GM19395 (cell line): ENCODE data around the gene PLXNA3.

Experiments
- ATAC-seq: cut with Tn5 transposase; IDR thresholded peaks from one replicate; pipeline ENCODE4 v1.9.1; 2021; ENCODE audit warnings: mild to moderate bottlenecking, moderate library complexity; ENCODE audit not compliant: unreplicated experiment

Gene PLXNA3

GRCh38 chrX:154458116-154458953 lies at the start of gene PLXNA3:
Gene PLXNA3, plus strand, starts transcription at chrX:154458281. Its CDS starts 1,903 bp downstream, at chrX:154460184.
- peak; percentile 62 for ATAC-seq

- no peak for ATAC-seq
Observed at GRCh38 chrX:154408659-154409221, 49.3 kb upstream of the PLXNA3 start.

GRCh38 chrX:154409222-154409871 lies 48.7 kb upstream of the PLXNA3 start, which contains the start of gene DNASE1L1:
Gene DNASE1L1, minus strand, starts transcription at chrX:154409254. Its CDS starts 3,686 bp downstream, at chrX:154405568.
- ATAC-seq, result no peak

- peak; percentile 48 for ATAC-seq
Observed at GRCh38 chrX:154411981-154412340, 46.1 kb upstream of the PLXNA3 start.

- ATAC-seq, result no peak
Observed at GRCh38 chrX:154412468-154412867, 45.6 kb upstream of the PLXNA3 start.

GRCh38 chrX:154413142-154413541 lies 44.9 kb upstream of the PLXNA3 start:
- no peak for ATAC-seq

- ATAC-seq, result no peak
Observed at GRCh38 chrX:154417157-154417556, 40.9 kb upstream of the PLXNA3 start.

GRCh38 chrX:154419189-154419588 lies 38.9 kb upstream of the PLXNA3 start:
- ATAC-seq, result no peak

GRCh38 chrX:154419688-154420401 lies 38.2 kb upstream of the PLXNA3 start:
- ATAC-seq, result no peak

GRCh38 chrX:154420402-154420756 lies 37.7 kb upstream of the PLXNA3 start:
- no peak for ATAC-seq

GRCh38 chrX:154426916-154427770 lies 30.9 kb upstream of the PLXNA3 start:
- no peak for ATAC-seq

GRCh38 chrX:154428176-154429171 lies 29.6 kb upstream of the PLXNA3 start, which contains the start of gene ATP6AP1:
Gene ATP6AP1, plus strand, starts transcription at chrX:154428677. Its CDS starts 16 bp downstream, at chrX:154428693.
- ATAC-seq, result peak; percentile 95

- ATAC-seq, result no peak
Observed at GRCh38 chrX:154429711-154430110, 28.4 kb upstream of the PLXNA3 start.

GRCh38 chrX:154430479-154430878 lies 27.6 kb upstream of the PLXNA3 start:
- no peak for ATAC-seq

GRCh38 chrX:154430916-154431315 lies 27.2 kb upstream of the PLXNA3 start:
- no peak for ATAC-seq

GRCh38 chrX:154431341-154431740 lies 26.7 kb upstream of the PLXNA3 start:
- no peak for ATAC-seq

- ATAC-seq, result no peak
Observed at GRCh38 chrX:154432210-154432609, 25.9 kb upstream of the PLXNA3 start.

GRCh38 chrX:154433605-154434004 lies 24.5 kb upstream of the PLXNA3 start:
- ATAC-seq, result no peak
